Neuronal stem cell (in vitro differentiated cells): ENCODE measurements around the gene PA2G4.

Source experiments
- DNase-seq: peaks from one replicate; pipeline ENCODE4 v3.0.0-alpha.2; 2013; ENCODE audit warnings: low spot score
- H2AFZ ChIP-seq: one replicate; pipeline ENCODE4 v1.6.1; 2013; ENCODE audit warnings: mild to moderate bottlenecking, low read length, inconsistent platforms
- H2AK5ac ChIP-seq: 2 replicates; pipeline ENCODE4 v1.6.1; 2013; ENCODE audit warnings: low read depth, mild to moderate bottlenecking, inconsistent platforms, low read length, moderate library complexity, mixed read lengths
- H2BK120ac ChIP-seq: 2 replicates; pipeline ENCODE4 v1.6.1; 2013; ENCODE audit warnings: low read depth, mild to moderate bottlenecking, inconsistent platforms, low read length, moderate library complexity, mixed read lengths
- H2BK12ac ChIP-seq: one replicate; pipeline ENCODE4 v1.6.1; 2013; ENCODE audit warnings: low read length, inconsistent platforms
- H2BK15ac ChIP-seq: 2 replicates; pipeline ENCODE4 v1.6.1; 2013; ENCODE audit warnings: mild to moderate bottlenecking, low read length, inconsistent platforms, mixed read lengths
- H2BK5ac ChIP-seq: one replicate; pipeline ENCODE4 v1.6.1; 2013; ENCODE audit warnings: inconsistent platforms, mild to moderate bottlenecking, low read length, moderate library complexity
- H3K14ac ChIP-seq: one replicate; pipeline ENCODE4 v1.6.1; 2013; ENCODE audit warnings: low read length, inconsistent platforms
- H3K18ac ChIP-seq: 2 replicates; pipeline ENCODE4 v1.6.1; 2013; ENCODE audit warnings: low read length, inconsistent platforms
- H3K23ac ChIP-seq: 2 replicates; pipeline ENCODE4 v1.6.1; 2013; ENCODE audit warnings: low read depth, mild to moderate bottlenecking, mixed read lengths, low read length, inconsistent platforms; ENCODE audit not compliant: poor library complexity
- H3K27ac ChIP-seq: replicated peaks from 3 replicates; pipeline ENCODE4 v1.5.1; 2013; ENCODE audit warnings: low read length, inconsistent platforms
- H3K27me3 ChIP-seq, 3 experiments: 2 replicates each; pipeline ENCODE4 v1.6.1; 2013; ENCODE audit warnings: low read length in 3 of 3, mild to moderate bottlenecking in 2 of 3, inconsistent platforms in 1 of 3, low read depth in 1 of 3, mixed read lengths in 1 of 3, moderate library complexity in 1 of 3; ENCODE audit not compliant: control insufficient read depth in 3 of 3, insufficient read depth in 3 of 3
- H3K36me3 ChIP-seq, 2 donors: replicated peaks in 1 of 2; 2 replicates each; pipeline ENCODE4 v1.6.1; 2013; ENCODE audit warnings: low read length in 2 of 2; ENCODE audit not compliant: control insufficient read depth in 2 of 2, insufficient read depth in 2 of 2
- H3K4ac ChIP-seq: 2 replicates; pipeline ENCODE4 v1.6.1; 2013; ENCODE audit warnings: inconsistent platforms, mild to moderate bottlenecking, low read length, moderate library complexity
- H3K4me1 ChIP-seq, 2 donors: 1 replicate in 1 of 2; 2 replicates in 1 of 2; pipeline ENCODE4 v1.6.1; 2013; ENCODE audit warnings: low read length in 2 of 2, low read depth in 1 of 2; ENCODE audit not compliant: control insufficient read depth in 2 of 2, insufficient read depth in 1 of 2
- H3K4me2 ChIP-seq: one replicate; pipeline ENCODE4 v1.6.1; 2013; ENCODE audit warnings: mild to moderate bottlenecking, low read length, inconsistent platforms; ENCODE audit not compliant: insufficient read depth, poor library complexity, severe bottlenecking
- H3K4me3 ChIP-seq, 2 donors: 2 replicates each; pipeline ENCODE4 v1.5.1; 2013; ENCODE audit warnings: low read length in 2 of 2, mild to moderate bottlenecking in 2 of 2, inconsistent platforms in 1 of 2, moderate library complexity in 1 of 2
- H3K79me1 ChIP-seq: one replicate; pipeline ENCODE4 v1.6.1; 2013; ENCODE audit warnings: low read depth, mild to moderate bottlenecking, inconsistent platforms, low read length, moderate library complexity
- H3K9ac ChIP-seq: one replicate; pipeline ENCODE4 v1.6.1; 2013; ENCODE audit warnings: mild to moderate bottlenecking, low read depth, low read length, inconsistent platforms; ENCODE audit not compliant: poor library complexity
- H3K9me3 ChIP-seq, 2 donors: replicated peaks in 1 of 2; 2 replicates each; pipeline versions ENCODE3 to v1.6.1; 2013; ENCODE audit warnings: low read length in 2 of 2, mild to moderate bottlenecking in 2 of 2, inconsistent platforms in 1 of 2, low read depth in 1 of 2, mixed read lengths in 1 of 2, moderate library complexity in 1 of 2; ENCODE audit not compliant: control insufficient read depth in 2 of 2, insufficient read depth in 1 of 2
- H4K8ac ChIP-seq: one replicate; pipeline ENCODE4 v1.6.1; 2013; ENCODE audit warnings: low read depth, mild to moderate bottlenecking, inconsistent platforms, low read length, moderate library complexity
- H4K91ac ChIP-seq: one replicate; pipeline ENCODE4 v1.6.1; 2013; ENCODE audit warnings: low read length, low read depth, mild to moderate bottlenecking, inconsistent platforms; ENCODE audit not compliant: poor library complexity
- WGBS, 2 donors: extraction: QIAGEN DNeasy Blood & Tissue Kit; methylation state at CpG; one replicate each; pipeline ENCODE4 v1.1.7; 2013; ENCODE audit warnings: missing lambda C conversion rate in 2 of 2, mixed read lengths in 1 of 2; ENCODE audit not compliant: insufficient read length in 2 of 2, insufficient replicate concordance in 1 of 2; ENCODE audit errors: extremely low coverage in 2 of 2; 5-methylcytosine and 5-hydroxymethylcytosine counted together

Gene PA2G4

DNA sequence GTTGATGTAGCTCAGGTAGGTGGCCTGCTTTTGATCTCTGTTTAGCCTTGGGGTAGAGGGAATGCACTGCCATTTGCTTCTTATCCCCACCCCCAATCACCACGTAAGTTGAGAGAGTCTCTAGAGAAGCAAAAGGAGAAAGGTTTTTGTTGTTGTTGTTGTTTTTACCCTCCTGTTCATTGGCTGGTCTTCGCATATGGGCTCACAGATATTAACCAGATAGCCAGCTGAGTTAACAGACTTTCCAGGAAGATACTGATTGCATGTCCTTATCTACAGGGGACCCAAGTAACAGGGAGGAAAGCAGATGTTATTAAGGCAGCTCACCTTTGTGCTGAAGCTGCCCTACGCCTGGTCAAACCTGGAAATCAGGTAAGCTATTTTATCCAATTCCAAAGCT lies 2.9 kb downstream of the PA2G4 start:
- H3K4me3 ChIP-seq, result no peak overlapping the region
- no peak overlapping the region for H3K27ac ChIP-seq
- no peak overlapping the region for H3K4ac ChIP-seq
- no peak overlapping the region for H3K18ac ChIP-seq
- no peak overlapping the region for H3K23ac ChIP-seq
- H3K36me3 ChIP-seq, result peaks cover 39 to 68% of the 10 kb centered on the region in 2 donors
- H3K4me1 ChIP-seq, result peaks cover 3 to 11% of the 10 kb centered on the region in 2 donors
- no peak for DNase-seq
- no peak overlapping the region for H3K9ac ChIP-seq
- no CpG with 5 or more reads among the region's 3 CpGs for WGBS, 2 donors
- H2AK5ac ChIP-seq, result no peak overlapping the region
- no peak overlapping the region for H3K14ac ChIP-seq
- H3K9me3 ChIP-seq, result no peaks in the 10 kb centered on the region
- no peak overlapping the region for H2AFZ ChIP-seq
- no peak overlapping the region for H2BK5ac ChIP-seq
- H4K8ac ChIP-seq, result no peak overlapping the region
- no peak overlapping the region for H2BK15ac ChIP-seq
- no peak overlapping the region for H3K4me2 ChIP-seq
- no peak overlapping the region for H4K91ac ChIP-seq
- H3K27me3 ChIP-seq, result no peaks in the 10 kb centered on the region
- no peak overlapping the region for H2BK12ac ChIP-seq
- H3K79me1 ChIP-seq, result peaks cover 10% of the 10 kb centered on the region
- no peak overlapping the region for H2BK120ac ChIP-seq

DNA sequence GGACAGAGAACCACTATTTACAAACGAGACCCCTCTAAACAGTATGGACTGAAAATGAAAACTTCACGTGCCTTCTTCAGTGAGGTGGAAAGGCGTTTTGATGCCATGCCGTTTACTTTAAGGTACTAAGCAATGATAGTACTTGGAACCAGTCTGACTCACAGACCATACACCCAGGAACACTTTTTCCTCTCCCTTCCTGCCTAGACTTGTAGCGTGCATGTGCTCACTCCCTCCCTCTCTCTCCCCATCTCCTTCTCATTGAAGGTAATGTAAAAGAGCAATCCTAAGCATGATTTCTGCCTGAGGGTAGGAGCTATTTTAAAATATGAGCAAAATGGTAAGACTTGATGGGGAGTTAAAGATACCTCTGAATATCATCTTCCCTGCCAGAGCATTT lies 6.2 kb downstream of the PA2G4 start:
- H2AK5ac ChIP-seq, result no peak overlapping the region
- peaks cover 2% of the 10 kb centered on the region for H3K79me1 ChIP-seq
- H3K9me3 ChIP-seq, result peaks cover 0 to 7% of the 10 kb centered on the region in 2 donors
- no peak overlapping the region for H2BK15ac ChIP-seq
- no peak overlapping the region for H3K14ac ChIP-seq
- H3K27ac ChIP-seq, result no peak overlapping the region
- no peak overlapping the region for H2AFZ ChIP-seq
- no peak overlapping the region for H4K8ac ChIP-seq
- H3K4me1 ChIP-seq, result peaks cover 2 to 7% of the 10 kb centered on the region in 2 donors
- peaks cover 47 to 87% of the 10 kb centered on the region in 2 donors for H3K36me3 ChIP-seq
- no peak overlapping the region for H3K4me3 ChIP-seq
- no peak overlapping the region for H2BK12ac ChIP-seq
- WGBS, 2 donors, result no CpG with 5 or more reads among the region's 5 CpGs
- H3K23ac ChIP-seq, result no peak overlapping the region
- no peak overlapping the region for H2BK5ac ChIP-seq
- no peak overlapping the region for H2BK120ac ChIP-seq
- no peak overlapping the region for H3K18ac ChIP-seq
- no peak overlapping the region for H4K91ac ChIP-seq
- no peaks in the 10 kb centered on the region for H3K27me3 ChIP-seq
- H3K4ac ChIP-seq, result no peak overlapping the region
- no peak for DNase-seq
- no peak overlapping the region for H3K4me2 ChIP-seq
- no peak overlapping the region for H3K9ac ChIP-seq

DNA sequence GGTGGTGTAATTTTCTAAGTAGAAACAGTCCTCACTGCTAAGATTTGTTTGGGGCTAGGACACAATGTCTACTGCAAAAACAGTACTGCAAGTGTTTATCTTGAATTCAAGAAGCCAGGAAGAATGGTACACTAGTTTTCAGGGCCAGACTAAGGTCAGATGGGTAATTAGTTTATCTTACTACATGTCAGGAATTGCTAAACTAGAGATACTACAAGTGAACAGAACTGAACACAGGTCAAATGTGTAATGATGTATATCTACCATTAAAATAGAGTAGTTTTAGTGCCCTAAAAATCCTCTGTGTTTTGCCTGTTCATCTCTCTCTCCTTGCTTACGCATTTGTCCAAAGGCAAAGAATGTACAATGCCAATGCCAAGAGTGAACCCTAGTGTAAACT lies 9.7 kb downstream of the PA2G4 start:
- Histone ChIP-seq H3K4me2 (no peak overlapping the region), H3K4ac (no peak overlapping the region), H2BK120ac (no peak overlapping the region), H2BK5ac (no peak overlapping the region), H4K8ac (no peak overlapping the region), H3K79me1 (peaks cover 2% of the 10 kb centered on the region), H2AK5ac (no peak overlapping the region), H3K18ac (no peak overlapping the region), H3K9me3 (peaks cover 0 to 7% of the 10 kb centered on the region in 2 donors), H2BK15ac (no peak overlapping the region), H3K27me3 (no peaks in the 10 kb centered on the region), H3K14ac (no peak overlapping the region), H4K91ac (no peak overlapping the region), H2AFZ (no peak overlapping the region), H3K4me3 (no peak overlapping the region), H3K36me3 (peaks cover 30 to 62% of the 10 kb centered on the region in 2 donors), H3K23ac (no peak overlapping the region), H3K27ac (no peak overlapping the region), H2BK12ac (no peak overlapping the region), H3K9ac (no peak overlapping the region), H3K4me1 (peaks cover 5 to 8% of the 10 kb centered on the region in 2 donors)
- WGBS, 2 donors, result no CpG with 5 or more reads among the region's 1 CpG
- DNase-seq, result no peak

DNA sequence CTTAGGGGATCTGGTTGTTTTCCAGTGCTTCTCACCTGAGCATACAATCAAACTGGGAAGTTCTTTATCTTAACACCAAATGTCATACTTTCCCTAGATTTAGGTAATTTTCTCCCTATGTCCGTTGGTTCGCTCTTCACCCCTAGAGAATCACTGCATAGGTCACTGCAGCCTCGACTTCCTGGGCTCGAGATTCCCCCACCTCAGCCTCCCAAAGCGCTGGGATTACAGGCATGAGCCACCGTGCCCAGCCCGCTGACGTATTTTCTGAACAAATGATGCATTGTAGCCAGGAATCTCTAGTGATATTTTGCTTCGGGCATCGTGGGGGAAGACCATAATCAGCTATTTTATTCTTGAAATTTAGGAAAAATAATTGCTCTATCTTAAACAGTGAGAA lies 11.0 kb downstream of the PA2G4 start:
- no peak overlapping the region for H2BK120ac ChIP-seq
- no peak overlapping the region for H3K27ac ChIP-seq
- no peak overlapping the region for H2BK5ac ChIP-seq
- peaks cover 2% of the 10 kb centered on the region for H3K79me1 ChIP-seq
- no peak overlapping the region for H3K14ac ChIP-seq
- H3K4ac ChIP-seq, result no peak overlapping the region
- no peak overlapping the region for H4K8ac ChIP-seq
- H2BK12ac ChIP-seq, result no peak overlapping the region
- H3K4me3 ChIP-seq, result no peak overlapping the region
- no peak overlapping the region for H2AK5ac ChIP-seq
- no peak for DNase-seq
- no peak overlapping the region for H4K91ac ChIP-seq
- peaks cover 25 to 57% of the 10 kb centered on the region in 2 donors for H3K36me3 ChIP-seq
- H3K4me1 ChIP-seq, result peaks cover 6 to 16% of the 10 kb centered on the region in 2 donors
- peak overlapping the region; percentile 51 for H3K4me2 ChIP-seq
- H3K18ac ChIP-seq, result no peak overlapping the region
- no CpG with 5 or more reads among the region's 10 CpGs for WGBS, 2 donors
- no peak overlapping the region for H2BK15ac ChIP-seq
- H3K27me3 ChIP-seq, result no peaks in the 10 kb centered on the region
- H3K9me3 ChIP-seq, result peaks cover 0 to 7% of the 10 kb centered on the region in 2 donors
- no peak overlapping the region for H3K9ac ChIP-seq
- peak overlapping the region; percentile 81 for H2AFZ ChIP-seq
- H3K23ac ChIP-seq, result no peak overlapping the region
